Activated CD4-positive, alpha-beta memory T cell treated with anti-CD3 and anti-CD28 coated beads for 36 hours (primary cell): ENCODE measurements around the gene TPRG1. TPM values are rescaled to one million over a fixed set of nuclear protein-coding genes. Genes with fewer than 3 reads are reported as not detected.

Experiments used
- CTCF ChIA-PET: fragments of 350-600 bp; sonication (Branson Sonifier 250); formaldehyde crosslinking; loops from one replicate; lab custom pipeline; 2021; ENCODE audit warnings: antibody characterized with exemption, inconsistent platforms; lab: Charles Lee
- POLR2A ChIA-PET: fragments of 350-600 bp; sonication (Branson Sonifier 250); formaldehyde crosslinking; loops from one replicate; lab custom pipeline; 2021; ENCODE audit warnings: antibody characterized with exemption; lab: Charles Lee
- DNase-seq: peaks from one replicate; pipeline ENCODE4 v3.0.0-alpha.2; 2020
- H3K27ac Mint-ChIP-seq: one replicate; pipeline ENCODE4 v1.8.0; 2021; ENCODE audit warnings: mixed read lengths
- H3K27me3 Mint-ChIP-seq: one replicate; pipeline ENCODE4 v1.8.0; 2021; ENCODE audit warnings: mixed read lengths
- H3K36me3 Mint-ChIP-seq: one replicate; pipeline ENCODE4 v1.8.0; 2021; ENCODE audit warnings: mixed read lengths
- H3K4me1 Mint-ChIP-seq: one replicate; pipeline ENCODE4 v1.8.0; 2021; ENCODE audit warnings: low read depth, mixed read lengths
- H3K4me3 Mint-ChIP-seq: one replicate; pipeline ENCODE4 v1.8.0; 2021; ENCODE audit warnings: mild to moderate bottlenecking, mixed read lengths
- H3K9me3 Mint-ChIP-seq: one replicate; pipeline ENCODE4 v1.8.0; 2021; ENCODE audit warnings: mixed read lengths
- intact Hi-C: fragments of 100-400 bp; cut with micrococcal nuclease; formaldehyde crosslinking; loops from one replicate; pipeline ENCODE4 v1.15.1; 2023
- total RNA-seq, 2 experiments: library from RNA; stranded (reverse); gene quantifications; one replicate each; pipeline ENCODE4 v1.2.3, GENCODE V29; 2021

Gene TPRG1
- total RNA-seq, 2 experiments from 2014 or later = 11.4 to 11.5 TPM

- no peaks in the 10 kb centered on the region for H3K36me3 Mint-ChIP-seq
- ChIA-PET POLR2A (no interaction called here), CTCF (interaction anchor here (0.7 to 1.5 kb wide), 6 partner anchors 9 to 1169 kb away, joined by 3 to 6 read pairs (median 3); no protein-coding TSS in a partner anchor)
- no peak overlapping the region for H3K27ac Mint-ChIP-seq
- H3K4me3 Mint-ChIP-seq = no peak overlapping the region
- H3K4me1 Mint-ChIP-seq = peaks cover 4% of the 10 kb centered on the region
- DNase-seq = peak; percentile 44
- no peaks in the 10 kb centered on the region for H3K9me3 Mint-ChIP-seq
- intact Hi-C loops = no loop called here
- H3K27me3 Mint-ChIP-seq = peaks cover 2% of the 10 kb centered on the region
Observed at GRCh38 chr3:189233225-189233858, 61.6 kb downstream of the TPRG1 start.

DNA sequence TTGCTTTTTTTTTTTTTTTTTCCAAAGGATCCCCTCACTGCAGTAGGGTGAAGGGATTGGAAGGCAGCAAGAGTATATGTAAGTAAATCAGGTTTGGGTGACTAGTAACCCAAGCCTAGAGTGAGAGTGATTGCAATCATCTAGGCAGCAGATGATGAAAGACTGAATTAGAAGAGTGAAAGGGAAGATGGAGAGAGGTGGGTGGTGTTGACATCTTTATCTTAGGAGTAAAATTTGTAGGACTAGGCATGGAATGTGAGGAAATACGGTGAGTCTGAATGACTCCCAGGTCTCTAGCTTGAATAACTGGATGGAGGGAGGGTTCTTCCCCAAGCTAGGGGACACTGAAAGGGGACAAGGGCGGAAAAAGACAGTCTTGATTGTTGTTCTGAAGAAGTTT lies 63.4 kb downstream of the TPRG1 start:
- peaks cover 2% of the 10 kb centered on the region for H3K27me3 Mint-ChIP-seq
- no peak for DNase-seq
- intact Hi-C loops = no loop called here
- peaks cover 4% of the 10 kb centered on the region for H3K4me1 Mint-ChIP-seq
- H3K27ac Mint-ChIP-seq = no peak overlapping the region
- no peaks in the 10 kb centered on the region for H3K36me3 Mint-ChIP-seq
- H3K9me3 Mint-ChIP-seq = peaks cover 3% of the 10 kb centered on the region
- CTCF ChIA-PET = interaction anchor here (1.1 to 2.0 kb wide), 2 partner anchors 193 to 1497 kb away, joined by 3 to 5 read pairs; no protein-coding TSS in a partner anchor
- POLR2A ChIA-PET = no interaction called here
- H3K4me3 Mint-ChIP-seq = no peak overlapping the region

- Mint-ChIP-seq H3K27ac (no peak overlapping the region), H3K36me3 (peaks cover 3% of the 10 kb centered on the region), H3K27me3 (peaks cover 2% of the 10 kb centered on the region), H3K4me1 (peaks cover 4% of the 10 kb centered on the region), H3K9me3 (peaks cover 5% of the 10 kb centered on the region), H3K4me3 (no peak overlapping the region)
- ChIA-PET POLR2A (no interaction called here), CTCF (interaction anchor here (0.5 to 2.0 kb wide), 3 partner anchors 155 to 1496 kb away, joined by 3 to 5 read pairs (median 3); no protein-coding TSS in a partner anchor)
- intact Hi-C loops = no loop called here
- DNase-seq = no peak
Observed at GRCh38 chr3:189236352-189236751, 64.6 kb downstream of the TPRG1 start.

- H3K4me3 Mint-ChIP-seq = no peak overlapping the region
Observed at GRCh38 chr3:189237526-189237925, 65.8 kb downstream of the TPRG1 start.

DNA sequence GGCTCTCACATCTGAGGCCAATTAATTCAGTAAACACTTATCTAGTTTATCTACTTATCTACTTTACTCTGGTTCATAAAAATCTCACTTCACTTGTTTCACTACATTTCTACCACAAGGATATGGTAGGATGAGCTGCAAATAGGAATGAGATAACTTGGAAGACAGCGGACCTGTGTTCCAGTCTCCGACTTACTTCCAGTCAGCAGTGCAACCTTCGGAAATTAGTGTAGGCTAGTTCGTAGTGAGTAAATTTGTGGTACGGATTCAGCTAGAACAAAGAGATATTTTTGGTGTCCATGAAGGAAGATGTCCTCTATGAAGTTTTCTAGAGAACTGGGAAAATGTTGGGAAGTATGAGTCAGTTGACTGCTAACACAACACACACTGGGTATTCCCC lies 66.3 kb downstream of the TPRG1 start:
- H3K27me3 Mint-ChIP-seq = peaks cover 2% of the 10 kb centered on the region
- no peak overlapping the region for H3K27ac Mint-ChIP-seq
- intact Hi-C loops = no loop called here
- H3K4me1 Mint-ChIP-seq = peaks cover 4% of the 10 kb centered on the region
- peaks cover 3% of the 10 kb centered on the region for H3K36me3 Mint-ChIP-seq
- peaks cover 6% of the 10 kb centered on the region for H3K9me3 Mint-ChIP-seq
- no peak for DNase-seq
- H3K4me3 Mint-ChIP-seq = no peak overlapping the region
- ChIA-PET POLR2A (no interaction called here), CTCF (interaction anchor here (0.6 to 1.4 kb wide), 2 partner anchors 723 to 1459 kb away, joined by 3 to 5 read pairs; no protein-coding TSS in a partner anchor)

More at GRCh38 chr3:189237526-189237925, 65.8 kb downstream of the TPRG1 start:
- POLR2A ChIA-PET = no interaction called here
- Mint-ChIP-seq H3K27me3 (peaks cover 2% of the 10 kb centered on the region), H3K4me1 (peaks cover 4% of the 10 kb centered on the region), H3K9me3 (peaks cover 5% of the 10 kb centered on the region), H3K36me3 (peaks cover 3% of the 10 kb centered on the region), H3K27ac (no peak overlapping the region)
- intact Hi-C loops = no loop called here
- CTCF ChIA-PET = interaction anchor here (0.6 to 1.4 kb wide), 2 partner anchors 724 to 1460 kb away, joined by 3 to 5 read pairs; no protein-coding TSS in a partner anchor
- no peak for DNase-seq

GRCh38 chr3:189239616-189240015 lies 67.8 kb downstream of the TPRG1 start:
- Mint-ChIP-seq H3K4me3 (no peak overlapping the region), H3K36me3 (peaks cover 3% of the 10 kb centered on the region), H3K27ac (no peak overlapping the region), H3K9me3 (peaks cover 19% of the 10 kb centered on the region), H3K4me1 (peaks cover 4% of the 10 kb centered on the region), H3K27me3 (no peaks in the 10 kb centered on the region)
- DNase-seq = no peak
- ChIA-PET POLR2A (no interaction called here), CTCF (no interaction called here)
- intact Hi-C loops = no loop called here

- no peak overlapping the region for H3K4me3 Mint-ChIP-seq
- peaks cover 8% of the 10 kb centered on the region for H3K36me3 Mint-ChIP-seq
- no peaks in the 10 kb centered on the region for H3K27me3 Mint-ChIP-seq
- CTCF ChIA-PET = no interaction called here
- intact Hi-C loops = no loop called here
- H3K27ac Mint-ChIP-seq = no peak overlapping the region
- POLR2A ChIA-PET = no interaction called here
- no peaks in the 10 kb centered on the region for H3K4me1 Mint-ChIP-seq
- H3K9me3 Mint-ChIP-seq = peaks cover 15% of the 10 kb centered on the region
- DNase-seq = no peak
Observed at GRCh38 chr3:189249987-189250386, 78.2 kb downstream of the TPRG1 start.

- no peak overlapping the region for H3K27ac Mint-ChIP-seq
- H3K9me3 Mint-ChIP-seq = peaks cover 13% of the 10 kb centered on the region
- POLR2A ChIA-PET = no interaction called here
- no peaks in the 10 kb centered on the region for H3K4me1 Mint-ChIP-seq
- no peaks in the 10 kb centered on the region for H3K27me3 Mint-ChIP-seq
- no peak for DNase-seq
- no peak overlapping the region for H3K4me3 Mint-ChIP-seq
- peaks cover 8% of the 10 kb centered on the region for H3K36me3 Mint-ChIP-seq
- CTCF ChIA-PET = no interaction called here
- intact Hi-C loops = no loop called here
Observed at GRCh38 chr3:189258261-189258660, 86.5 kb downstream of the TPRG1 start.

GRCh38 chr3:189260556-189261493 lies 89.1 kb downstream of the TPRG1 start:
- H3K4me3 Mint-ChIP-seq = no peak overlapping the region
- no peak for DNase-seq
- H3K4me1 Mint-ChIP-seq = no peaks in the 10 kb centered on the region
- CTCF ChIA-PET = interaction anchor here (2.0 kb wide), 1 partner anchor 701 kb away, joined by 5 read pairs; no protein-coding TSS in a partner anchor
- no peak overlapping the region for H3K27ac Mint-ChIP-seq
- no peaks in the 10 kb centered on the region for H3K27me3 Mint-ChIP-seq
- intact Hi-C loops = no loop called here
- H3K36me3 Mint-ChIP-seq = no peaks in the 10 kb centered on the region
- POLR2A ChIA-PET = no interaction called here
- no peaks in the 10 kb centered on the region for H3K9me3 Mint-ChIP-seq

- no peak for DNase-seq
- Mint-ChIP-seq H3K27me3 (no peaks in the 10 kb centered on the region), H3K4me1 (no peaks in the 10 kb centered on the region), H3K36me3 (no peaks in the 10 kb centered on the region), H3K27ac (no peak overlapping the region), H3K9me3 (no peaks in the 10 kb centered on the region), H3K4me3 (no peak overlapping the region)
- intact Hi-C loops = no loop called here
- ChIA-PET CTCF (interaction anchor here (1.5 to 2.0 kb wide), 2 partner anchors 10 to 699 kb away, joined by 3 to 5 read pairs; no protein-coding TSS in a partner anchor), POLR2A (no interaction called here)
Observed at GRCh38 chr3:189262746-189263145, 91.0 kb downstream of the TPRG1 start.

- POLR2A ChIA-PET = no interaction called here
- DNase-seq = no peak
- Mint-ChIP-seq H3K36me3 (no peaks in the 10 kb centered on the region), H3K9me3 (no peaks in the 10 kb centered on the region), H3K4me3 (no peak overlapping the region), H3K27me3 (no peaks in the 10 kb centered on the region), H3K27ac (no peak overlapping the region), H3K4me1 (peaks cover 6% of the 10 kb centered on the region)
- CTCF ChIA-PET = interaction anchor here (0.9 to 1.8 kb wide), 5 partner anchors 9 to 682 kb away, joined by 3 to 9 read pairs (median 4); no protein-coding TSS in a partner anchor
- intact Hi-C loops = no loop called here
Observed at GRCh38 chr3:189267981-189268613, 96.3 kb downstream of the TPRG1 start.
